GM12874 (cell line): ENCODE data around the gene TTC21A.

ENCODE experiments used
- TF ChIP-seq, protein P1 (sequence below): IDR thresholded peaks from 2 replicates; pipeline ENCODE4 v1.5.1; 2011; ENCODE audit warnings: low read depth, mild to moderate bottlenecking, control low read depth, low read length, moderate library complexity; ENCODE audit not compliant: insufficient read depth

The TTC21A gene

DNA sequence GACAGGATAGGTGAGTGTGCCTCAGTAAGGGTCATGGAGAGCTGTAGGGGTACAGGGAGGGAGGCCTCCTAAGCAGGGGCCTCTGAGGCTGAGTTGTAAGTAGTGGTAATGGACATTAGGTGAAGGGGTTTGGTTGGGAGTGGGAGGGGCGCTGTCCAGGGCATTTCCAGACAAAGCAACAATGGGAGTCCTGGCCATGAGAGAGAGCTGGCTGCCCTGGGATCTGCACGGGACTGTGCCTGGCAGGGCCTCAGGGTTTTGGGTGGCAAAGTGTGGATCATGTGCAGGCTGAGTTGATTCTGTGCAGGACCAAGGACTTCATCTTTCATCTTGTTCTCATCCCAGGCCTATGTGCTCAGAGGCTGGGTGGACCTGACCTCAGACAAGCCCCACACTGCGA is 4.6 kb downstream of the TTC21A start:
- TF ChIP-seq, protein P1, sequence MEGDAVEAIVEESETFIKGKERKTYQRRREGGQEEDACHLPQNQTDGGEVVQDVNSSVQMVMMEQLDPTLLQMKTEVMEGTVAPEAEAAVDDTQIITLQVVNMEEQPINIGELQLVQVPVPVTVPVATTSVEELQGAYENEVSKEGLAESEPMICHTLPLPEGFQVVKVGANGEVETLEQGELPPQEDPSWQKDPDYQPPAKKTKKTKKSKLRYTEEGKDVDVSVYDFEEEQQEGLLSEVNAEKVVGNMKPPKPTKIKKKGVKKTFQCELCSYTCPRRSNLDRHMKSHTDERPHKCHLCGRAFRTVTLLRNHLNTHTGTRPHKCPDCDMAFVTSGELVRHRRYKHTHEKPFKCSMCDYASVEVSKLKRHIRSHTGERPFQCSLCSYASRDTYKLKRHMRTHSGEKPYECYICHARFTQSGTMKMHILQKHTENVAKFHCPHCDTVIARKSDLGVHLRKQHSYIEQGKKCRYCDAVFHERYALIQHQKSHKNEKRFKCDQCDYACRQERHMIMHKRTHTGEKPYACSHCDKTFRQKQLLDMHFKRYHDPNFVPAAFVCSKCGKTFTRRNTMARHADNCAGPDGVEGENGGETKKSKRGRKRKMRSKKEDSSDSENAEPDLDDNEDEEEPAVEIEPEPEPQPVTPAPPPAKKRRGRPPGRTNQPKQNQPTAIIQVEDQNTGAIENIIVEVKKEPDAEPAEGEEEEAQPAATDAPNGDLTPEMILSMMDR = no peak

DNA sequence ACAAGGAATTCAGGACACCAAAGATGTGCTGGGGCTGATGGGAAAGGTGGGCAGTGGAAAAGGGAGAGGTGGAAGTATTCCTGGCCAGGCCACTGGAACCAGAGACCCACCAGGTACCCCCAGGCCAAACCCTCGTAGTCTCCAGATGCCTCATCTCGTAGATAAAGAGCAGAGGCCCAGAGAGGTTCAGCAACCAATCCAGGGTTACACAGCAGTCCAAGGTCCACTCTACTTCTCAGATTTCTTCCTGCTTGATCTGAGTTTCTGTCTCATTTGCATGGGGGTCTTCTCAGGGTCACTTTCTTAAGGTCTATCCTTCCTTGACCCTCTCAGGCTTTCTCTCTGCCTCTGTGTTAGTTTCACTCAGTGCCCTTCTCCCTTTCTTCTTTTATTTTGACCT is 5.1 kb downstream of the TTC21A start:
- TF ChIP-seq, protein P1 = no peak

DNA sequence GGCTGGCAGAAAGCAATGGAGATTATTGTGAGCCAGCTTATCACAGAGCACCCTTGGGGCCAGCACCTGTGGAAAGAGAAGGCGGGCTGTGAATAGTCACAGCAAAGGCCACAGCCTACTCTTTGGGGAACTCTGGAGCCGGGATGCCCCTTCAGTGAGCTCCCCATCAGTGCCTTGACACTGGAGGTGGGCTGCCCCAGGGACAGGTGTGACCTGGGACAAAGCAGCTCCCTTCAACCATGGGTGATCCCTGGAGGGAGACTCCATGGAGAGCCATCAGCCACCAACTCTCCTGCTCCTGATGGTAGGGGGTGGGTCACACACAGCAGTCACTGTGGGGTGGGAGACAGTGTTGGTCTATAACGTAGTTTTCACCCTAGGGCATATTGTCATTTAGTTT is 5.8 kb downstream of the TTC21A start:
- TF ChIP-seq, protein P1 = no peak

DNA sequence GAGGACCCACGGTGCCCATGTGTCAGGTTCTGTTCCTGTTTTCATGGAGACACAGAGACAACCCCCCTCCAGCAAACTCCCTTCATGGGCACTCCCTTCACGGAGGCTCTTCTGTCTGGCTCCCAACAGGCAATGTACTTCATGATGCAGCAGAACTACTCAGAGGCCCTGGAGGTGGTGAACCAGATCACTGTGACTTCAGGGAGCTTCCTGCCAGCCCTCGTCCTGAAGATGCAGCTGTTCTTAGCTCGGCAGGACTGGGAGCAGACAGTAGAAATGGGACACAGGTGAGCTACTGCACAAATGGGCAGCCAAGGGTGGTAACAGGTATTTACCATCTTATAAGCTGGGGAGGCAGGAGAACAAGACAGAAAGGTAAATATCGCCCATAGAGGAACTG is 7.0 kb downstream of the TTC21A start:
- TF ChIP-seq, protein P1 = no peak

DNA sequence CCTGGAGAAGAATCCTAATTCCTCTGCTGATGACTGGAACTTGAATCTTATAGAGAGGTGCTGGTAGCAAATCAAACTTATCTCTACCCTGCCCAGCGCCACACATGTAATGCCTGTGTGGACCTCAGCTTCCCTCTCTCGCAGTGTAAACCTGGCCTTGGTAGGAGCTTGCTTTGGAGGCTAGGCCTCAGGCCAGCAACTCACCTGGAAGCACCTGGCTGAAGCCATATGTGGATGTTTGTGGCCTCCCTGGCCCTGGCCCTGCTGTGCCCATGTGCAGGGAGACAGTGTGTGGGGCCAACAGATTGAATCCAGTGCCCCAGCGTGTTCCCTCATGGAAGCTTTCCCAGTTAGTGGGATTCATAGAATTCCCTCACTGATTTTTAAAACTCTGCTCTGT is 8.4 kb downstream of the TTC21A start:
- TF ChIP-seq, protein P1 = no peak

DNA sequence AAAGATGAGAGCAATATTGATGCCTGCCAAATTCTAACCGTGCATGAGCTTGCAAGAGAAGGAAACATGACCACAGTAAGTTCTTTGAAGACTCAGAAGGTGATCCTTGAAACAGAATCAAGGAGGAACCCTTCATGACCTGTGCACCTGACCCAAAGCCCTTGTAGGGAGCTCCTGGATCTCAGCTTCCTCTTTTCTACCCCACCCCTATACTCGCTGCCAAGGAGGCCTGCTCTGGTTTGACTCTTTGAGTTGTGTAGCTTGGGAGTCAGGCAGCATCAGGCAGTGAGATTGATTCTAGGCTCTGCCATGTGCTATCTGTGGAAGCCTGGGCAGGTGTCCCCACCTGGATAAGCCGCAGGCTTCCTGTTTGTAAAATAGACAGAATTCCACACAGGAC is 10.6 kb downstream of the TTC21A start:
- TF ChIP-seq, protein P1 = no peak

DNA sequence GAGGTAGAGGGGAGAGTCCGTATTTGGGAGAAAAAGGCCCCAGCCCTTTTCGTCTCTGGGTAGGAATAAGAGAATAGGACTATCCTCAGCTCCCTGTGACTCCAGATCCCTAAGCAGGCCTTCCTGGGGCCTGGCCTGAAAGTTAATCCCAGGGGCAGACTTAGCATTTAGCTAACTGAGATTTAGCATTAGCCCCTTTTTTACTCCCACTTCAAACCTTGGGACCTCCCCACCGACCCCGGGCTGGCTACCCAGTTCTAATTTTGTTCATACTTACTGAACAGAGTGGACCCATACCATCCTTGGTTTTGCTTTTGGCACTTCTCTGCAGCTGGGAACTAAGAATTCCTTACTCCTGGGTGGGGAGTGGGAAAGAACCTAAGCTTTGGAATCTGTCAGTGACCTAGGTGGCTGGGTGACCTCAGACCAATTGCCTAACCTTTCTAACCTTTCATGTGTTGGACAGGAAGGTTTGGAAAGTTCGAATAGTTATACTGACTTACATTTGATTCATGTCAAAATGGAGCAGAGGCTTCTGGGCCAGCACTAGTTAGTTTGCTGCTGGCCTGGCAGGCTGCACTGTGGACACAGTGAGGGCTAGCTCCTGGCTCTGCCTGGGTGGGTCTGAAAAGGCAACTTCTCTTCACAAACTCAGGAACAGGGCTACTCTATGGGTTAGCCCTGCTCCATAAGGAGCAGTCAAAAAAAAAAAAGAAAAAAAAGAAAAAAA is 11.6 kb downstream of the TTC21A start:
- TF ChIP-seq, protein P1 = no peak
